Body of pancreas (tissue), 4 donors: ENCODE data around the gene ANKRD39.

Source experiments
- CTCF ChIP-seq, 7 experiments: fragments of 450-650 bp in 4 of 7; fragments of 200-600 bp in 3 of 7; sonication (generic) in 3 of 7; IDR thresholded peaks; one replicate each; pipeline ENCODE4 v1.5.1; 2016 to 2019; ENCODE audit warnings: antibody characterized with exemption in 7 of 7
- POLR2A ChIP-seq, 3 donors: fragments of 450-650 bp; IDR thresholded peaks; one replicate each; pipeline ENCODE4 v1.6.1; 2016; ENCODE audit warnings: antibody characterized with exemption in 3 of 3, mild to moderate bottlenecking in 2 of 3

- TF ChIP-seq CTCF (IDR thresholded peaks at IDR 0.05) (no peak), POLR2A (IDR thresholded peaks at IDR 0.05) (no peak)
Observed at GRCh38 chr2:96891591-96892333, 33.9 kb upstream of the ANKRD39 start.
